GM18870 (cell line): ENCODE measurements around the gene SLC6A1.

Source experiments
- ATAC-seq: cut with Tn5 transposase; IDR thresholded peaks from one replicate; pipeline ENCODE4 v1.9.1; 2021; ENCODE audit warnings: moderate library complexity; ENCODE audit not compliant: unreplicated experiment

Gene SLC6A1

DNA sequence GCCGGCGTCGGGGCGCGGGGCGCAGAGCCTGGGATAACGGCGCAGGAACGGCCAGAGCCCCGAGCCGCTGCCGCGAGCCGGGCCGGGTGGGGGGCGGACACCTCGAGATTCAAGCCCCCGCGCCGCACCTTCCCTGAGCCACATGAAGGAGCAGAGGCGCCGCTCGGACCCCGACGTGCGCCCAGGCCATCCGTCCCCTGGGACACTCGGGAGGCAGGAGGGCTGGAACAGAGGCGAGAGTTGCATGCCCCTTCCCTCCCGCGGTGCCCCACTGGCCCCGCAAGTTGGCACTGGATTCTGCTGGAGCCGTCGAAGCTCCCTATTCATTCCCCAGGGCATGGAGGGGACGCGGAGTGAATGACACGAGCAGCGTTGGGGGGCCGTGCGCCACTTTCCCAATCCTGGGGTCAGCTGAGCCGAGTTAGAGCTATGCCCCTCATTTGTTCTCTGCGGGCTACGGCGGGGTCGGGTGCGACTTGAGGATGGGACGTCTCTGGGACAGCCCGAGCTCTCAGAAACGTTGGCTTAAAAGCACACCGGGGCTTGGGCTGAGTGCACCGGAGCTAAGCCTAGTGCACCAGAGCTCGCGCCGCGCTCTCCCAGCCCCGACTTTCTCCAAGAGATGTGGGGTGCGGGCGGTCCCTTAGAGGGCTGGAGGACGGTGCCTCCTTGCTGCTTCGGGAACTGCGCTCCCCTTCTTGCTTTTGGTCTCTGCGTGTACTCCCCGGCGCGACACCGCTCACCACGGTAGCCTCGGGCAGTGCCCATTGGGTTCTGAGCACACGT is 588 bp downstream of the SLC6A1 start:
- ATAC-seq: no peak

DNA sequence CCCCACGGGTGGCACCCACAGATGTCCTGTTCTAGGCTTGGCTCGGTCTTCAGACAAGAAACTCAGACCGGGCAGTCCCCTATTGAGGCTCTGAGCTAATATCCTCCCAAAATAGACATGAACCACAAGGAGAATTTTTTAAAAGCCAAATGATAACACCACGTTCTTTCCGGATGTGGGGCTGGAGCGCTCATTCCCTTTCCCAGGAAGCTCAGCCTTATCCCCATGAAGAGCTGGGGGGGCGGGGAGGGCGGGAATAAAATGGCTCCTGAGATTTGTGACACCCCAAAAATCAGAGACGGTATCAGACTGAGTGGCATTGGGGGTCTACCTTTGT is 1.1 kb downstream of the SLC6A1 start:
- ATAC-seq: no peak

DNA sequence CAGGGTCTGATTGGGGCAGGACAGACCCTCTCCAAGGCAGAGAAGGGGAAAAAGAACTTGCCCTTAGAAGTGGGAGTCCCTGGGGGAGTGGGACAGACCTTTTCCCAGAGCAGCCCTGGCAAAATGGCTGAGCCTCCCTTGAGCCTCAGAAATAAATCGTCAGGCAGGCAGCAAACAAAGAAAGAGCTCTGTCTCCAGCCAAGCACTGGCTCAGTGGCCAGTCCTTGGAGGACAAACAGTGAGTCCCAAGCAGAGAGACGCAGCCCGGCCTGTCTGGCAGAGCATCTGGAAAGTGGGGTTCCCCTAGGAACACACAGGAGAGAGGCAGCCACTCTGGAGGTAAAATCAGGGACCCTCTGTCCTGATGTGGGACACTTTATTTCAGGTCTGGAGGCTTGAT is 1.8 kb downstream of the SLC6A1 start:
- no peak for ATAC-seq

DNA sequence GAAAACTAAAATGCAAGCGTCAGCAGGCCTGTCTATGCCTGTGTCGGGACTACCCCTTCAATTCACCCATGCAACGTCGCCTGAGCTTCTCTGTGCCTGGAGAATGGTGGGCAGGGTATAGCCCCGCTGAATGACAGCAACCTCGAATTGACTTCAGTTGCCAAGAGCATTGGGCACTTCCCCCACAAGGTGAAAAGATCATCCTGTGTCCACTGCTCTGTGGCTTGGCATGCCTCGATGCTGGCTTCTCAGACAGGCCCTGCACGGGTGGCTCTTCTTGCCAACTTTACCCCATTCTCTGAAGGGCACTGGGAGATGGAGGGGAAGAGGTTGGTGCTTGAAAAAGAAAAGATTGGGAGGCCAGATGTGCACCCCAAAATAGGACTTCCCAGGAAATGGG is 3.3 kb downstream of the SLC6A1 start:
- ATAC-seq: no peak

DNA sequence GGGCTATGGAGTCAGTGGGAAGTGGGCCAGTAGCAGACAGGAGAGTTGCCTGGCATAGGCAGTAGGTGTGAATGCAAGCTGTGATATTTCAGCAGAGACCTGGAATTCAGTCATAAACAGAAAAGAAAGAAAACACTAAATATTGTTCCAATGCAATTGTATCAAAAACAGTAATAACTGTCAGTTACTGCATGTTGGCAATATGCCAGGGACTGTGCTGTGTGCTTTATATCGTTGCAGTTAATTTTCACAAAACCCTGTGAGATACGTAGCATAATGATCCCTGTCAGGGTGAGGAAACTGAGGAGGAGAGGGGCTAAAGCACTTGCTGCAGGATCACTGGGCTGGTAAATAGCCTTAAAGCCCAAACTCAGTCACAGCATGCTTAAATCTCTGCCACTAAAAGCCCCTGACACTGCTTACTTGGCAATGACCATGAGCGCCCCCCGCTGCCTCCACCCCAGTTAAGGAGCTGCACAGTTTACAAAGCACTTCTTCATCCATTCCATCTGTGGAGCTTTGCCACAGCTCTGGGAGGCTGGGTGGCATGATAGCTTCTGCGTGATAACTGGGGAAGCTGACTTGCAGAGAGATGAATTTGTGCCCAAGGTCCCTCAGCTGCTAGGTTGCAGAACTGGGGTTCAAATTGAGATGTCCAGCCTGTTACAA is 3.9 kb downstream of the SLC6A1 start:
- no peak for ATAC-seq

DNA sequence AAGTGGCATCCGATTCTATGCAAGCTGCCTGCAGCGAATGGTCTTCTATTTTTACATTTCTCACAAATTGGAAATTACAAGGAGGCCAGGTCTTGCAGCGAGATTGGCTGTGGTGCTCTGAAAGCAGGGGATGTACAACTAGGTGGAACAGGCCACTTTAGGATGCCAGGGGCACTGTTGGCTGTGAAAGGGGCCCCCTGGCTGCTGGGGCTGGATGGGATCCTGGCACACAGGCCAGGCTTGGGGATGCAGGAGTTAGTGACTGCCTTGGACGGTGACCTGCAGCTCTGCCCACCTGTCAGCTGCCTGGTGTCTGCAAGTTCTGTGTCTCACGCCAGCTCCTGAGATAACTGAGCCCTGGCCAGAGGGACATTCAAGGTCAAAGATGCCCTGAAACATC is 4.6 kb downstream of the SLC6A1 start:
- ATAC-seq: no peak

DNA sequence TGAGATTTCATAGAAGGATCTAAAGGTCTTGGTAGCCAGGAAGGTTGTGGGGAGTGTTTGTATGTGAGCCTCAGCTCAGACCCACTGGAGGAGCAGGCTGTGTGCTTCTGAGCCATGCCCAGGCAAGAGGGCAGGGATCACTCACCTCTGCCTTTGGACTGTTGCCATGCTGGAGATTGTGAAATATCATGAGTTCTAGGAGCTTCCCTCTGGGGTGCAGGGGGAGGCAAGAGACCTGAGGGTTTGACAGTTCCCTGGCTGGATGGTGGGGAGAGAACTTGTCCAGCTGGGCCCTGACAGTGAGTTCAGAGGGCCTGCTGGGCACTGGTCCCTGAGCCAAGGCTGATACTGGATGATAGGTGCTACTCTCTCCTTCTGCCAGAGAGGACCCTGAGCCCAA is 6.0 kb downstream of the SLC6A1 start:
- ATAC-seq: no peak

DNA sequence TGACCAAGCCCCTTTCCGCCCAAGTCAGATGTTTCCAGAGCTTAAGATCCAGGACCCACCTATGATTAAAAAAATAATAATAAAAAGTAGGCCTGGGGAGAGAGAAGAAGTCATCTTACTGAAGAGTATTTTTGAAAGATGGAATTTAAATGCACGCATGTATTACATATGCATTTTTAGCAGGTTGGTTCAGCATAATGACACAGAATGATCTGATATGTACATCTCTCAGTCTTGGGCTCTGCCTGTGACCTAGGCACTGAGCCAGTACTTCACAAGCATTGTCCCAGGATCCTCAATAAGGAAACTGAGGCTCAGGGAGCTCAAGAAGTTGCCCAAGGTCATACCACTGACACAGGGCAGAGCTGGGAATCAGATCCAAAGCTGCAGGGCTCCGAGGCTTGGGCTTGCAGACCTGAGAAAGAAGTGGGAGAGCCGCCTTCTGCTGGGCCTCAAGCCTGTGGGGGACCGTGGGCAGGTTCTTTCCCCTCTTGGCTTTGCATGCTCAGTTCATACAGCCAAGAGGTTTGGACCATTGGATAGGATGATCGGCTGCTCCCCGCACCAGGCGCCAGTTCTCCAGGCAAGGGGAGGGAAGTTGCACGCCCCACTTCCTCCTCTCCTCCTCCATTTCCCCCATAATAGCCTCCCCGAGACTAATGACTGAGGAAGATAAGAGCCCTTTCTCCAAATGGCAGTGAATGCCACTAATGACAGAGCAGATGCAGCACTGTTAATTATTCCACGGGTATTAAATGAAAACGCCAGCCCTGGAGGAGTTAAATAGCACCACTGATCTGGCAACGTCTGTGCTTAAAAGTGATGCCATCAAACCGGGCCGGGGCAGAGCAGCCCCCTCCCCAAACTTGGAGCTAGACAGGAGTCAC is 6.9 kb downstream of the SLC6A1 start:
- ATAC-seq: no peak

DNA sequence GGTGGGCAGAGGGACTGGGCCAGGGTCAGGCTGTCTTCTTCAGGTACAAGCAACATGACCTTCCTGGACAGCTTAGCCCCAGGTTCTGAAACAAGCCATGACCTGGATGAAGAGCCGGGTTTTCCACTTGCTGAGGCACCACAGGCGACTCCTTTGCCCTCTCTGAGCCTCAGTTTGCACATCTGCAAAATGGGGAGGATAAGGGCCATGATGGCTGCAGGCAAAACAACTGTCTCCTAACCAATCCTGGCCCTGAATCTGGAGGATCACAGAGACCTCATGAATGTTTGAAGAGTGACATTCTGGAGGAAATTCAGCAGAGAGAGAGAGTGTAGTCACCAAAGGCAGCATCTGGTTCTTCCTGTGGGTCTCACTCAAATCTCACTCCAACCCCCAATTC is 8.0 kb downstream of the SLC6A1 start:
- no peak for ATAC-seq

DNA sequence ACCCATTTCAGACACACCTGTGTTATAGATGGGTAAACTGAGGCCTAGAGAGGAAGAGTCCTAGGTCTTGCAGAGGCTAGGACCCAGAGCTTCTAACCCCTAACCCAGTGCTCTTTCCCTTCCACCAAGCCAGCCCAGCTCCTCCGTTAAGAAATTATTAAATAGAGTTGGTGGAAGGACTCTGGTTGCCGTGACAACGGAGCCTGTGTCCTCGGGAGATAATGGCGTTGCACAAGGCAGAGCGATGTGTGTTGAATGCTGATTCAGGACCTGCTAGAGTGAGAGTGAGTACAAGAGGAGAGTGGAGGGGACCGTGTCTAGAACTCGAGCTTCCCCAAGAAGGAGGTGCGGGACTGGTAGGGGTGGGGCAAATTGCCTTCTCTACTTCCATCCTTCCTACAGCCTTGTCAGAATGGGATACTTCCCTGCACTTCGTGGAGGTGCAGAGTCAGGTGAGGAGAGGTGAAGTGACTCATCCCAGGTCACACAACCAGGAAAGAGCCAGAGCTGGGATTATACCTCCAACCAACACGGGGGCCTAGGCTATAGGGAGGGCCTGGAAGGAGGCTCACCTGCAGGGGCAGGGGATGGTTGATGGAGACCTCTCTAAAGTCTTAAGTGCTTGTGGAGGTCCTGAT is 8.6 kb downstream of the SLC6A1 start:
- ATAC-seq: no peak

DNA sequence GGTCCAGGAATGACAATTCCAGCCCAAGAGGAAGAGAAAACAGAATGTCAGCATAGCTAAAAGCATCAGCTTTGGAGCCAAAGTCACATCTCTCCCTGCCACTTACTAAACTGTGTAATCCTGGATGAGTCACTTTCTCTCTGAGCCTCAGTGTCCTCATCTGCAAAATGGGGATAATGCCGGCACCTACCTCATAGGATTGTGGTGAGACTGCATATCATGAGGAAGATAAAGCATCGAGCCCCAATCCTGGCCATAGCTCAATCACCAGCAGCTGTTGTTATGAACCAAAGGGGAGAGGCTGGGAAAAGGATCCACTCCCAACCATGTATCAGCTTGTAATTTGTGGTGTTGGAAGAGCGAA is 9.1 kb downstream of the SLC6A1 start:
- no peak for ATAC-seq

DNA sequence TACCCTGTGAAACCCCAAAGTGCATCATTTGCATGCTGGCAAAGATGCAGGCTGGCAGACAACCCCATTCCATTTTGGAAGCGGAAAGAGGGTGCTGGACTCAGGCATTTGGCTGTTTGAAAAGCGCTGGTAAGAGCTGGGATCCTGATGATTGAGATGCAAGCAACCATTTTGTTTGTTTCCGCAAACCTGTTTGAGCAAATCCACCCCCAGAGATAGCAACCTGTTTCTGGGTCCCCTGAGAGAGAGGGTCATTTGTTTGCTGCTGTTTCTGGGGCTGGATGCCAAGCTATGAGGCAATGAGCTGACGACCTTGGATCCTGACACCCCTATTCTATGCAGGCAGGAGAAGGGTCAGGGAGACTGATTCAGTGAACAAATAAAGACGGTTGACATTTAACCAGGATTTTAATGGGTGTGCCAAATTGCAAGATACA is 9.8 kb downstream of the SLC6A1 start:
- ATAC-seq: no peak

DNA sequence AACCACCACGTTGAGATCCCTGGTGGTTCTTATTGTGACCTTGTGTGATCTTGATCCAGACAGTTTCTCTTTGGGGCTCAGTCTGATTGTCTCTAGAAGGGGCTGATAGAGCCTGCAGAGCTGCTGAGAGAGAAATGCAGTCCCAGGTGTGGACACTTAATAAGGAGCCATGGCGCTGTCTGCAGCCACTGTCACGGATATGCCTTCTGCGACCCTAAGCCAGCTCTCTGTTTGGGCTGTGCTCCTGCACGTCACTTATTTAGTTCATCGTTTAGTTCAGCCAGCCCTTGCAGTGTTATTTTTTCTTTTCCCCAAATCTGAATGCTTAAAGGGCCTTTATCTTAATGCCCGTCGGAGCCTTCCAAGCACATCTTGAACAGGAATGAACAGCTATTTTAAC is 12.0 kb downstream of the SLC6A1 start:
- ATAC-seq: no peak

DNA sequence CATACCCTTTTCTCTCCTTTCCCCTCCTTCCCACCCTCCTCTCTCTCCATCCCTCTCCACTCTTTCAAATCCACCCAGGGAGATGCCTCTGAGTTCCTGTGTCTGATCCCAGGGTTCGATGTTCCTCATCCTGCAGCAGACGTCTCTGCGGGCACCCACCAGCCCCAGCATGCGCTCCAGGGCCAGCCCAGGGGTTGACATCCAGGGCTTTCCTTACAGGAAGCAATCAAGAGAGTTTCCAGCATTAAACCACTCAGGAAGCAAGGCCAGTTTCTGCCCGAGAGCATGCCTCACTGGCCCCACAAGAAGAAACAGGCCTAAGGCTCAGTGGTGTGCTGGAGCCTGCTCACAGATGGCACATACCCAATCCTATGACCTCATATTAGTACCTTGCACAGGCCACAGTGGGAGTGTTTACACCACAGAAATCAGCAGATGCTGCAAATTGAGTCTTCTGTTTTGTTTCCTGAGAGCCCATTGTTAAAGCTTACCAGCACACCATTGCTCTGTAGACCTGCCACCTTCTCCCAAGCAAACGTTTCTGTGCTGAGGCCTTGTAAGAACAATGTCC is 13.2 kb downstream of the SLC6A1 start:
- no peak for ATAC-seq

DNA sequence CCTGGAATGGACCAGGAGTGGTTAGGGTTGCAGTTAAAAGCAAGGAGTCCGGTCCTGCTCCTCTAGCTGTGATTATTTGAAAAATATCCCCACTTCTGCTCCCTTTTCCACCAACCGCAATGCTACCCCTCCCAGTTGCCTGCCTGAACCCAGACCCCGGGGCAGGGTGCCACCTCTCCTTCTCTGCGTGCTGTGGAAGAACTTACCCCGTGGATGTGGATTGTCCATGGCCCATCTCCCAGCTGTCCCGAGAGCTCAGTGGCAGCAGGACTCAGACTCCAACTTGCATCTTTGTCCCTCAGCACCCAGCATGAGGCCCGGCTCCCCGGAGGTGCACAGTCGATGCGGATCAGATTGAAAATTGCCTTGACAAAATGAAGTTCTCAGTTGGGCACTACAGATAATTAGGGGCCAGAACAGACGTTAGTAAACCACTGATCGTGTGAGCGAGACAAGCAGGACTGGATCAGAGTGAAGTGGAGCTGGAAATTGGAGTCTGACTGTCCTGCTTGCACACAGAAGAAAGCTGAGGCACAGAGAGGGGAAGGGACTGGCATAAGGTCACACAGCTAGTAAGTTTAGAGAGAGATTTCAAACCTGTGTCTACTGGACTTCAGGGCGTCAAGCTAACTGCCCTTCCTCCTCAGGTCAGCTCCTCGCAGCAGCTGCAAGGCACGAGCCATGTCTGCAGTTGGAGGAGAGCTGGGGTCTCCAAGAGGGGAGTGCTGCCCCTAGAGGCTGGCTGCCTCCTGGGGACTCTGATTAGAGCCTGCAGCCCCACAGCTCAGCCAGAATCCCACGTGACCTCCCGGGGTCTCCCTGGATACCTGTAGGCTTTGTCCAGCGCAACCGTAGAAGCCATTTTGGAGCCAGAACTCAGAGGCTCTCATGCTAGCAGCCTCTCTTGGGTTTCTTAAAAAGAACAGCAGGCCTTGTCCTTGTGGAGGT is 14.7 kb downstream of the SLC6A1 start:
- ATAC-seq: no peak

DNA sequence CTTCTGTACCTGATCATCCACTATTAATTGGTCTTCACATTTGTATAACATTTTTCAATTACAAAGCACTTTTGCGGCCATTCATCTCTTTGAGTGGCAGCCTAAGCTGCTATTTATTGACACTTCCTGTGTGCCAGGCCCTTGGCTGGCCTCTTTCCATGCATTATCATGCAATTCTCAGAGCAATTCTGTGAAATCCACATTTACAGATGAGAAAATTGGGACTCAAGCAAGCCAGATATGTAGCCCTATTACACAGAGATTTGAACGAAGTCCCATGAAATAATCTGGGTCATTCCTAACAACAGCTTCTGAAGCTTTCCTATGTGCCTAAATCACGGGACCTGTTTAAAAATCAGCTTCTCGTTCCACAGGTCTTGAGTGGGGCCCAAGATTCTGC is 17.4 kb downstream of the SLC6A1 start:
- no peak for ATAC-seq

DNA sequence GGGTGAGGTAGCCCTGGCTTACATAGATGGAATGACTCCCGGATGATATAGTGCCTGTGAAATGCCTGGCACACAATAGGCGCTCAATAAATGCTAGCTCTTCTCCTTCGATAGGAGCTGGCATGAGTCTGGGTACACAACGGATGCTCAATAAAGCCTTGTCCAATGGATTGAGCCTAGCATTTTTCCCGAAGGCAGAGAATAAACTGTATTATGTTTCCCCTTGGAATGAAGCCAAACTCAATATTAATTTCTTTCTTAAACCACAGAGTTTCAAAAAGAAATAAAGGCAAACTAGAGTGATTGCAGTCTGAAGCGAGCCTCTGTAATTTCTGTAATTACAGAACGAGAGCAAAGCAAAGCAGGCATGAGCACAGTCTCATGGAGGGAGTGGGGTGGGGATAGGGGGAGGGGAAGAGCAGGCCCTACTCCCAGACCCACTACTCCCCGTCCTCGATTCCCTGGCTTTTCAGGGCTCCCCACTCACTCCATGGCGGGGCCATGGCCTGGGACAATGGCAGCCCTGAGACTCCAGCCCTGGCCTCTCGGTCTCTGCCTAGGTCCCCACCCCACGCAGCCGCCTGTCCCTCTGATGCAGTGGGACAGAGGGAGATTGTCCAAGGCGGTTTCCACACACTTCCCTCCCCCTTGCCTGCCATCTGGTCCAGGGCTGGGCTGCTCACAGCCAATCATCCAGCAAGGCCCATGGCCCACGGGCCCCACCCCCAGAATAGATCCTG is 18.0 kb downstream of the SLC6A1 start:
- no peak for ATAC-seq

DNA sequence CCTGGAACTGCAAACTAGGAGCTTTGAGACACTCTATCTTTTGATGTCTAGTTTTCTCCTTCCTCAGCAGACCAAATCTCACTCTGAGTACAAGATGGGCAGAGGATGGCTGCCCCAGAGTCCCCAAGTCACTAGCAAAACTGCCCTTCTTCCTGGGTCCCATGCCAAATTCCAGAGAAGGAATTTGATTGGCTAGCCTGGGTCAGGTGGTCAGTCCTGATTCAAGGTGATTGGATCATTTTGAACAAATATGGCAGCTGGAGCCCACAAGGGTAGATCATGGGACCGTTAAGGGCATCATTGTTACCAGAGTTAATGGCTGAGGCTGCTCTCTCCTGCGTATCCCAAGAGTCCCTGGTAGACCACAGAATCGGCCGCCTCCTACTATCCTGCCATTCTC is 21.7 kb downstream of the SLC6A1 start:
- no peak for ATAC-seq

DNA sequence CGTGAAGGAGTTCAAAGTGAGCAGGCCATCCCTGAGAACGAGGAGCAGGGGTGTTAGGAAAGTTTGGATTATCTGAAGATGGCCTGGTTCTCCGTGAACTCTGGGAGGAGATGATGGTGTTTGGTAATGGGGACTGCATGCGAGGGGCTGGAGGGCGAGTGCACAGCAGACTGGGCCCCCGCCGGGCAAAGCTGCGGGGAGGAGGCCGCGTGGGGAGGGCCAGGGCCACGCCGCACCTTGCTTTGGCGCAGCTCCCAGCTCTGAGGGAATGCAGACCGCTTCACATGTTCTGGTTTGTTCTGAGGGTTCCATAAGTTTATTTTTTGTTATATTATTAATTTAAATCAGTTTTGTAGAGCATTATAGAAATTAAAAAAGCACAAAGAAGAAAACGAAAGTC is 22.2 kb downstream of the SLC6A1 start:
- no peak for ATAC-seq
